Breast epithelium (tissue), 4 donors: ENCODE measurements around the gene HNF4A. TPM values are rescaled to one million over a fixed set of nuclear protein-coding genes. Genes with fewer than 3 reads are reported as not detected.

Experiments used
- DNase-seq, 2 donors: peaks; one replicate each; pipeline ENCODE4 v3.0.0-alpha.2; 2019; ENCODE audit warnings: low spot score in 2 of 2
- H3K27ac ChIP-seq, 2 donors: fragments of 200-600 bp; sonication (generic) in 1 of 2; one replicate each; pipeline ENCODE4 v1.5.1; 2016 to 2019; ENCODE audit warnings: mild to moderate bottlenecking in 1 of 2
- H3K27me3 ChIP-seq, 2 donors: fragments of 200-600 bp; sonication (generic) in 1 of 2; one replicate each; pipeline versions ENCODE4 v1.5.1 to v1.6.0; 2017 to 2019; ENCODE audit warnings: control low read depth in 1 of 2, mild to moderate bottlenecking in 1 of 2
- H3K36me3 ChIP-seq: fragments of 200-600 bp; one replicate; pipeline ENCODE4 v1.5.1; 2019
- H3K4me1 ChIP-seq, 2 donors: fragments of 200-600 bp; sonication (generic); one replicate each; pipeline ENCODE4 v1.5.1; 2016 to 2019; ENCODE audit warnings: control low read depth in 1 of 2
- H3K4me3 ChIP-seq, 3 donors: fragments of 200-600 bp; sonication (generic); 1 replicate in 2 of 3; 2 replicates in 1 of 3; pipeline ENCODE4 v1.5.1; 2016 to 2019; ENCODE audit warnings: mild to moderate bottlenecking in 3 of 3, moderate library complexity in 2 of 3
- H3K9me3 ChIP-seq, 2 donors: fragments of 200-600 bp; sonication (generic) in 1 of 2; one replicate each; pipeline ENCODE4 v1.5.1; 2016 to 2019; ENCODE audit warnings: control low read depth in 1 of 2
- POLR2A ChIP-seq: fragments of 450-650 bp; IDR thresholded peaks from one replicate; pipeline ENCODE4 v1.6.1; 2016; ENCODE audit warnings: antibody characterized with exemption, mild to moderate bottlenecking, moderate library complexity
- POLR2AphosphoS5 ChIP-seq, 3 donors: sonication (generic); formaldehyde crosslinking; IDR thresholded peaks; one replicate each; pipeline ENCODE4 v1.6.1; 2017; ENCODE audit warnings: antibody characterized with exemption in 3 of 3
- intact Hi-C: fragments of 100-400 bp; cut with DNase I; formaldehyde crosslinking; loops from one replicate; pipeline ENCODE4 v1.15.1; 2023; ENCODE audit warnings: low total_unique reads
- total RNA-seq, 3 donors: library from RNA; depleted of rRNA; stranded (reverse); fragments of >200 nt; gene quantifications; one replicate each; pipeline ENCODE4 v1.1.0, GENCODE V29; 2016
- TF ChIP-seq, protein P1 (sequence below), 3 donors: fragments of 450-650 bp; IDR thresholded peaks; one replicate each; pipeline ENCODE4 v1.5.1; 2016 to 2017; ENCODE audit warnings: antibody characterized with exemption in 3 of 3, mild to moderate bottlenecking in 3 of 3, moderate library complexity in 3 of 3

HNF4A gene
- total RNA-seq, 3 donors from 2014 or later: 1.6 TPM; not detected in 2

DNA sequence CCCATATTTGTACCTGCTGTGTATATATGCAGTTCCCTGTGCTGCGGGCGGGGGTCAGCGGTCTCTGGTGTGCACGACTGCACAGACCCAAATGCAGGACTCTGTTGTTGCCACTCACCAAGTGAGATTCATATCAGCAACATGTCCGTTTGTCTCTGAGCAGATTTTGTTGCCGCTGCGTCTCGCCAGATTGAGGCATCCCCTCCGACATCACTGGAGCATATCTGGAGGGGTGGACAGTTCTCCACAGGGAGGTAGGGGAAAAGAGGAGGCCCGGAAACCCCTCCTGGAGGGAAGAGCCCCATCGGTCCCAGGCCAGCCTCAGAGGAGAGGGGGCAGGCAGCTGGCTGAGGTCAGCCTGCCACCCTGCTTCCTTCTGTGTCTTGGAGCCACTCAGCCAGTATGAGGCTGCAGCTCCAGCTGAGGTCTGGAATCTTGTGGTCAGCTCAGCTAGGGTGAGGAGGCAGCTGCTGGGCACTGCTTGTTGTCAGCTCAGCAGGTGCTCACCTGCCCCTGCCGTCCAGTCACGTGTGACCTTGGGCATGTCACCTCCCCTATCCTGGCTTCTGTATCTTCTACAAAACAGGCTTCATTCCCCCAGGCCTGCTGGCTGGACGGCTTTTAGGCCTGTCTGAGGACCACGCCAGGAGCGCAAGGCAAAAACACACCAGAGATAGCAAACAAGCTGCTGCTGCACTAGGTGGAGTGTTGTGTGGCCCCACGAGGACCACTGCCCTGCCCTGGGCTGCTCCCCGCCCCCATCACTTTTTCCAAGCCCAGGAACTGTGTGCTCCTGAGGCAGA lies 47.1 kb downstream of the HNF4A start:
- H3K4me1 ChIP-seq: no peaks in the 10 kb centered on the region
- no peaks in the 10 kb centered on the region for H3K27me3 ChIP-seq
- no peak for DNase-seq
- intact Hi-C loops: no loop called here
- no peaks in the 10 kb centered on the region for H3K36me3 ChIP-seq
- H3K27ac ChIP-seq: no peak overlapping the region
- no peaks in the 10 kb centered on the region for H3K9me3 ChIP-seq
- no peak for TF ChIP-seq POLR2A
- TF ChIP-seq, protein P1, sequence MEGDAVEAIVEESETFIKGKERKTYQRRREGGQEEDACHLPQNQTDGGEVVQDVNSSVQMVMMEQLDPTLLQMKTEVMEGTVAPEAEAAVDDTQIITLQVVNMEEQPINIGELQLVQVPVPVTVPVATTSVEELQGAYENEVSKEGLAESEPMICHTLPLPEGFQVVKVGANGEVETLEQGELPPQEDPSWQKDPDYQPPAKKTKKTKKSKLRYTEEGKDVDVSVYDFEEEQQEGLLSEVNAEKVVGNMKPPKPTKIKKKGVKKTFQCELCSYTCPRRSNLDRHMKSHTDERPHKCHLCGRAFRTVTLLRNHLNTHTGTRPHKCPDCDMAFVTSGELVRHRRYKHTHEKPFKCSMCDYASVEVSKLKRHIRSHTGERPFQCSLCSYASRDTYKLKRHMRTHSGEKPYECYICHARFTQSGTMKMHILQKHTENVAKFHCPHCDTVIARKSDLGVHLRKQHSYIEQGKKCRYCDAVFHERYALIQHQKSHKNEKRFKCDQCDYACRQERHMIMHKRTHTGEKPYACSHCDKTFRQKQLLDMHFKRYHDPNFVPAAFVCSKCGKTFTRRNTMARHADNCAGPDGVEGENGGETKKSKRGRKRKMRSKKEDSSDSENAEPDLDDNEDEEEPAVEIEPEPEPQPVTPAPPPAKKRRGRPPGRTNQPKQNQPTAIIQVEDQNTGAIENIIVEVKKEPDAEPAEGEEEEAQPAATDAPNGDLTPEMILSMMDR (IDR thresholded peaks at IDR 0.05): no peak
- no peak for TF ChIP-seq POLR2AphosphoS5 (IDR thresholded peaks at IDR 0.05)
- no peak overlapping the region for H3K4me3 ChIP-seq

DNA sequence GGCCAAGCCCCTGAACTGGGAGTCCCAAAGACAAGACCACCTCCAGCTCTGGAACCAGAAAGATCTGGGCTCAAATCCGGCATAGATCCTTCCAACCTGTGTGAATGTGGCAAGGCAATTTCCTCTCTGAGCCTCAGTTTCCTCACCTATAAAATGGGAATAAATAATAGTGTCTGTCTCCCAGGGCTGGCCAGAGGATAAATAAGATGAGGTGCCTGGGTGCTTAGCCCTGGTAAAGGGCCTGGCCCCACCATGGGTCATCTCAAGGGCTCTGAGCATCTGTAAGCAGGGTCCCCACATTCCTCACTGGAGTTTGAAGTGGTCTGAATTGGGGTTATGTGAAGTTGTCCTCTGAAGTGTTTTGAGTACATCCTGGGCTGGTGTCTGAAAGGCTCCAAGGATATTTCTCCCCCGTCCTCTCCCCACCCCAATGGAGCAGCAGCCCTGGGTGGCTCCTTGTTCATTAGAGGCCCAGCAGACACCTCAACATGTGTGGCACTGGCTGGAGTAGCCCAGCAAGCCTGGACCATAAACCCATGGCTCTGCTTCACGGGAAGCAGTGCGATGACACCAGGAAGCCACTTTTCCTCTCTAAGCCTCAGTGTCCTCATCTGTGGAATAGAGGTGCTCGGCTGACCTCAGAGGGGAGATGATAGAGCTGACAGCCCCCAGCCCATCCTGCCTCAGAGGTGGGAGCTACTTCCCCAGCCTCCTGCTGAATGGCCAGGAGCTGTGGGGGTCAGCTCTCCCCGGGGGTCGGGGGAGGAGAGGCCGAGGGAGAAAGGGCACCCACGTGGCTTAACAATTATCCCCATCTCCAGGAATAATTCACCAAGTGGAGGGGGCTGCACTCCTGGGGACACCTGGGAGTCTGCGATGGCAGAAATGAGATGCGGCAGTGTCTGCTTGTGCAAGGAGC lies 48.0 kb downstream of the HNF4A start:
- H3K4me3 ChIP-seq: no peak overlapping the region
- intact Hi-C loops: no loop called here
- no peak for TF ChIP-seq POLR2A
- TF ChIP-seq, protein P1 (IDR thresholded peaks at IDR 0.05): no peak
- H3K36me3 ChIP-seq: no peaks in the 10 kb centered on the region
- H3K9me3 ChIP-seq: no peaks in the 10 kb centered on the region
- no peaks in the 10 kb centered on the region for H3K4me1 ChIP-seq
- no peak overlapping the region for H3K27ac ChIP-seq
- no peaks in the 10 kb centered on the region for H3K27me3 ChIP-seq
- DNase-seq: no peak

DNA sequence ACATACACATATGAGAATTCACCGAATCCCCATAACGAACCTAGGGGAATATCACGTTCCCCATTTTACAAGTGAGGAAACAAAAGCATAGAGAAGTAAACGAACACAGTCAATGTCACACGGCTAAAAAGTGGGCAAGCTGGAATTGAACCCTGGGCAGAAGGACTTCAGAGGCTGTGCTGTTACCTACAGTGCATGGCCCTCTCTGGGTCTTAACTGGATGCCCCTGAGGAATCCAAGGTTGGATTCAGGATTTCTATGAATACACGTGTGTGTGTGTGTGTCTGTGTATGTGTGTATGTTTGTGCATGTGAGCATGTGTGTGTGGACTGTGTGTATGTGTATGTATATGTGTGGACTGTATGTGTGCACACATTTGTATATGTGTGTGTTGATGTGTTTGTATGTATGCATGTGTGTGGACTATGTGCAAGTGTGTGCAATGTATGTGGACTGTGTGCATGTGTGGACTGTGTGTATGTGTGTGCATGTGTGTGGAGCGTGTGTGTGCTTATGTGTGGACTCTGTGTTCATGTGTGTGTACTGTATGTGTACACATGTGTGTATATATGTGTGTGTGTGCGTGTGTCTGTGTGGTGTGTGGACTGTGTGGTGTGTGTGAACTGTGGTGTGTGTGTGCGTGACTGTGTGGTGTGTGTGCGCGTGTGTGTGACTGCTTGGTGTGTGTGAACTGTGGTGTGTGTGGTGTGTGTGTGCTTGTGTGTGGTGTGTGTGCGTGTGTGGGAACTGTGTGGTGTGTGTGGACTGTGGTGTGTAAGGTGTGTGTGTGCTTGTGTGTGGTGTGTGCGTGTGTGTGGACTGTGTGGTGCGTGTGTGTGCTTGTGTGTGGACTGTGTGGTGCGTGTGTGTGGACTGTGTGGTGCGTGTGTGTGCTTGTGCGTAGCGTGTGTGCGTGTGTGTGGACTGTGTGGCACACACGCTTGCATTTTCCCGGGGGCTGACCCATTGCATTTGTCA lies 49.0 kb downstream of the HNF4A start:
- Histone ChIP-seq H3K36me3 (no peaks in the 10 kb centered on the region), H3K4me1 (no peaks in the 10 kb centered on the region), H3K4me3 (no peak overlapping the region), H3K27ac (no peak overlapping the region), H3K27me3 (no peaks in the 10 kb centered on the region), H3K9me3 (no peaks in the 10 kb centered on the region)
- TF ChIP-seq, protein P1 (IDR thresholded peaks at IDR 0.05): no peak
- no peak for TF ChIP-seq POLR2A
- TF ChIP-seq POLR2AphosphoS5 (IDR thresholded peaks at IDR 0.05): no peak
- DNase-seq: no peak
- intact Hi-C loops: no loop called here

DNA sequence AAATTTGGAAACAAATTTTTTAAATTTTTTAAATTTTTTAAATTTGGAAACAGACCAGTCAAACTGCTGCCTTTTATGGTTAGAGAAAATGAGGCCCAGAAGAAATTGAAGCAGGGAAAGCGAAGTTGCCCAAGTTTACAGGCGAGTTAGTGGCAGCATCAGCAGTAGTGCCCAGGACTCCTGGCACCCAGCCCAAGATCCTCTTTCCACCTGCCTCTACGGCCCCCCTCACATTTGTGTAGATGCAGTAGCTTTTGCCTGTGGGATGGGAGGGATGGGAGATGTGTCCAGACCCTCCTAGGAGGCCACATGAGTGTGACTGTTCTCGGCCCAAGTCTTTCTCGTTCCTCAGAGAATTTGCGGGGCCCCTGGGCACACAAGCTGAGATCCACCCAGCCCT lies 49.8 kb downstream of the HNF4A start:
- intact Hi-C loops: no loop called here
- no peak for DNase-seq
- Histone ChIP-seq H3K9me3 (no peaks in the 10 kb centered on the region), H3K27me3 (no peaks in the 10 kb centered on the region), H3K27ac (no peak overlapping the region), H3K36me3 (no peaks in the 10 kb centered on the region), H3K4me3 (no peak overlapping the region), H3K4me1 (no peaks in the 10 kb centered on the region)
- no peak for TF ChIP-seq POLR2AphosphoS5 (IDR thresholded peaks at IDR 0.05)
- TF ChIP-seq, protein P1 (IDR thresholded peaks at IDR 0.05): no peak
- no peak for TF ChIP-seq POLR2A
